Glutamatergic neuron (in vitro differentiated cells): ENCODE results near the gene TM9SF3. TPM values are rescaled to one million over a fixed set of nuclear protein-coding genes. Genes with fewer than 3 reads are reported as not detected.

Experiments
- DNase-seq: peaks from one replicate; pipeline ENCODE4 v3.0.0; 2022
- H3K27ac Mint-ChIP-seq: one replicate; pipeline ENCODE4 v1.8.0; 2020; ENCODE audit warnings: mild to moderate bottlenecking, mixed read lengths, inconsistent platforms; ENCODE audit not compliant: unreplicated experiment
- H3K27me3 Mint-ChIP-seq: one replicate; pipeline ENCODE4 v1.8.0; 2020; ENCODE audit warnings: mild to moderate bottlenecking, moderate library complexity, mixed read lengths, inconsistent platforms; ENCODE audit not compliant: unreplicated experiment
- H3K36me3 Mint-ChIP-seq: one replicate; pipeline ENCODE4 v1.8.0; 2020; ENCODE audit warnings: mild to moderate bottlenecking, mixed read lengths, inconsistent platforms; ENCODE audit not compliant: unreplicated experiment
- H3K4me1 Mint-ChIP-seq: one replicate; pipeline ENCODE4 v1.8.0; 2020; ENCODE audit warnings: mild to moderate bottlenecking, low read depth, mixed read lengths, inconsistent platforms; ENCODE audit not compliant: unreplicated experiment
- H3K4me3 Mint-ChIP-seq: one replicate; pipeline ENCODE4 v1.8.0; 2020; ENCODE audit warnings: mild to moderate bottlenecking, mixed read lengths, inconsistent platforms; ENCODE audit not compliant: unreplicated experiment
- H3K9me3 Mint-ChIP-seq: one replicate; pipeline ENCODE4 v1.8.0; 2020; ENCODE audit warnings: mild to moderate bottlenecking, moderate library complexity, mixed read lengths, inconsistent platforms; ENCODE audit not compliant: unreplicated experiment
- CTCF ChIP-seq: fragments of 200-600 bp; sonication (generic); IDR thresholded peaks from one replicate; pipeline ENCODE4 v1.5.0; 2021; ENCODE audit not compliant: partially characterized antibody, unreplicated experiment
- total RNA-seq: library from RNA; stranded (reverse); fragmentation: NEBNext Ultra II Directional; extraction: Animal tissue kit (Norgen Biotek cat#: 25700); gene quantifications from one replicate; pipeline ENCODE4 v1.2.1, GENCODE V29; 2021; ENCODE audit not compliant: unreplicated experiment

TM9SF3 gene
- total RNA-seq, 1 donor from 2014 or later, result 99.1 TPM

- no peak for TF ChIP-seq CTCF
- Mint-ChIP-seq H3K27ac (no peak overlapping the region), H3K9me3 (peaks cover 3% of the 10 kb centered on the region), H3K4me1 (no peaks in the 10 kb centered on the region), H3K4me3 (no peak overlapping the region), H3K36me3 (no peaks in the 10 kb centered on the region), H3K27me3 (peaks cover 2% of the 10 kb centered on the region)
- no peak for DNase-seq
Measured at GRCh38 chr10:96507044-96507443, 79.8 kb downstream of the TM9SF3 start.

GRCh38 chr10:96505150-96506136 is 81.4 kb downstream of the TM9SF3 start:
- no peak for DNase-seq
- Mint-ChIP-seq H3K4me1 (no peaks in the 10 kb centered on the region), H3K4me3 (no peak overlapping the region), H3K27me3 (peaks cover 2% of the 10 kb centered on the region), H3K36me3 (no peaks in the 10 kb centered on the region), H3K27ac (no peak overlapping the region), H3K9me3 (peaks cover 3% of the 10 kb centered on the region)
- TF ChIP-seq CTCF, result no peak

GRCh38 chr10:96502561-96503282 is 84.1 kb downstream of the TM9SF3 start:
- Mint-ChIP-seq H3K4me3 (no peak overlapping the region), H3K9me3 (peaks cover 3% of the 10 kb centered on the region), H3K36me3 (no peaks in the 10 kb centered on the region), H3K4me1 (no peaks in the 10 kb centered on the region), H3K27me3 (peaks cover 2% of the 10 kb centered on the region), H3K27ac (no peak overlapping the region)
- DNase-seq, result no peak
- TF ChIP-seq CTCF, result no peak

- DNase-seq, result no peak
- H3K27me3 Mint-ChIP-seq, result peaks cover 2% of the 10 kb centered on the region
- peaks cover 3% of the 10 kb centered on the region for H3K9me3 Mint-ChIP-seq
- no peak overlapping the region for H3K4me3 Mint-ChIP-seq
- no peaks in the 10 kb centered on the region for H3K36me3 Mint-ChIP-seq
- no peaks in the 10 kb centered on the region for H3K4me1 Mint-ChIP-seq
- H3K27ac Mint-ChIP-seq, result no peak overlapping the region
- TF ChIP-seq CTCF, result no peak
Measured at GRCh38 chr10:96501985-96502384, 84.8 kb downstream of the TM9SF3 start.
